ENCODE results near the gene RBFOX2.

The RBFOX2 gene

GRCh38 chr22:35892192-35892591 lies 136.4 kb downstream of the RBFOX2 start:
- TF ChIP-seq CTCF (IDR thresholded peaks at IDR 0.05) = no peak
- no peak for TF ChIP-seq ZFX (IDR thresholded peaks at IDR 0.05; ENCODE audit: borderline replicate concordance)
- H3K27ac ChIP-seq = no peak overlapping the region

- TF ChIP-seq ZFX (IDR thresholded peaks at IDR 0.05; ENCODE audit: borderline replicate concordance) = no peak
- H3K27ac ChIP-seq = no peak overlapping the region
These were observed 137.2 kb downstream of the RBFOX2 start for GRCh38 chr22:35891442-35891841.

GRCh38 chr22:35889071-35889470 lies 139.6 kb downstream of the RBFOX2 start:
- H3K27ac ChIP-seq = no peak overlapping the region
- no peak for TF ChIP-seq ZFX (IDR thresholded peaks at IDR 0.05; ENCODE audit: borderline replicate concordance)
- TF ChIP-seq CTCF (IDR thresholded peaks at IDR 0.05) = no peak

GRCh38 chr22:35888181-35888870 lies 140.3 kb downstream of the RBFOX2 start:
- no peak for TF ChIP-seq ZFX (IDR thresholded peaks at IDR 0.05; ENCODE audit: borderline replicate concordance)
- no peak for TF ChIP-seq CTCF (IDR thresholded peaks at IDR 0.05)
- no peak overlapping the region for H3K27ac ChIP-seq

- TF ChIP-seq ZFX (IDR thresholded peaks at IDR 0.05; ENCODE audit: borderline replicate concordance) (no peak), CTCF (IDR thresholded peaks at IDR 0.05) (no peak)
- no peak overlapping the region for H3K27ac ChIP-seq
These were observed 141.2 kb downstream of the RBFOX2 start for GRCh38 chr22:35887296-35887875.

GRCh38 chr22:35886309-35886708 lies 142.3 kb downstream of the RBFOX2 start:
- no peak for TF ChIP-seq ZFX (IDR thresholded peaks at IDR 0.05; ENCODE audit: borderline replicate concordance)
- no peak for TF ChIP-seq CTCF (IDR thresholded peaks at IDR 0.05)

GRCh38 chr22:35884529-35884928 lies 144.1 kb downstream of the RBFOX2 start:
- TF ChIP-seq CTCF (IDR thresholded peaks at IDR 0.05) (no peak), ZFX (IDR thresholded peaks at IDR 0.05; ENCODE audit: borderline replicate concordance) (no peak)
- H3K27ac ChIP-seq = no peak overlapping the region

More at GRCh38 chr22:35886309-35886708, 142.3 kb downstream of the RBFOX2 start:
- no peak overlapping the region for H3K27ac ChIP-seq
